ENCODE results near the gene ADCY2.

DNA sequence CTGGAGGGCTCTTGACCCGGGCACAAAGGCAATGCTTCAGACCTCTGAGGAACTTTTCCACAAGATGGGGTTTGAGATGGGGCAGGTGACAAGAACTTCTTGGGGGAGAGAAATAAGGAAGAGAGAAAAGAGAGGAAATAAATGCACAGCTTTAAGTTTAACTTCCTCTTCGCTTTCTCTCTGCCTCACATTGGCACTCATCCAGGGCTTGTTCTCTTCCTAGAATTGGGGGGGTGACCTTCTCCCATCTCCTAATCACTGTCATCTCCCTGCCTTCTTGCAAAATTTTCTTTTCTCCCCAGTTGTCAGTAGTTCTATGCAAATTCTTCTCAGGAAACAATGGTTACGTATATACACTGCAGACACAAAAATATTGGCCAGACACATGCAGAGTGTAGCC is 19.1 kb upstream of the ADCY2 start:
- TF ChIP-seq, protein P1, sequence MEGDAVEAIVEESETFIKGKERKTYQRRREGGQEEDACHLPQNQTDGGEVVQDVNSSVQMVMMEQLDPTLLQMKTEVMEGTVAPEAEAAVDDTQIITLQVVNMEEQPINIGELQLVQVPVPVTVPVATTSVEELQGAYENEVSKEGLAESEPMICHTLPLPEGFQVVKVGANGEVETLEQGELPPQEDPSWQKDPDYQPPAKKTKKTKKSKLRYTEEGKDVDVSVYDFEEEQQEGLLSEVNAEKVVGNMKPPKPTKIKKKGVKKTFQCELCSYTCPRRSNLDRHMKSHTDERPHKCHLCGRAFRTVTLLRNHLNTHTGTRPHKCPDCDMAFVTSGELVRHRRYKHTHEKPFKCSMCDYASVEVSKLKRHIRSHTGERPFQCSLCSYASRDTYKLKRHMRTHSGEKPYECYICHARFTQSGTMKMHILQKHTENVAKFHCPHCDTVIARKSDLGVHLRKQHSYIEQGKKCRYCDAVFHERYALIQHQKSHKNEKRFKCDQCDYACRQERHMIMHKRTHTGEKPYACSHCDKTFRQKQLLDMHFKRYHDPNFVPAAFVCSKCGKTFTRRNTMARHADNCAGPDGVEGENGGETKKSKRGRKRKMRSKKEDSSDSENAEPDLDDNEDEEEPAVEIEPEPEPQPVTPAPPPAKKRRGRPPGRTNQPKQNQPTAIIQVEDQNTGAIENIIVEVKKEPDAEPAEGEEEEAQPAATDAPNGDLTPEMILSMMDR (optimal IDR thresholded peaks at IDR 0.05 in 1 of 3, IDR thresholded peaks at IDR 0.05 in 1 of 3, conservative IDR thresholded peaks at IDR 0.05 in 1 of 3; ENCODE audit: extremely low read depth in 1 of 3, insufficient read depth in 2 of 3, low read length in 3 of 3) = no peak
- no peak for TF ChIP-seq EZH2 (IDR thresholded peaks at IDR 0.05; ENCODE audit: low read length)

All from keratinocyte (primary cell).